HL-60 (cell line): ENCODE measurements around the gene LMOD2.

Experiments used
- DNase-seq, 2 experiments: peaks; one replicate each; pipeline ENCODE4 v3.0.0-alpha.2; 2010 to 2020; ENCODE audit warnings: low read depth in 1 of 2, low spot score in 1 of 2
- H3K27ac ChIP-seq: fragments of 250-450 bp; sonication (Bioruptor Pico); replicated peaks from 2 replicates; pipeline ENCODE4 v1.5.1; 2020; ENCODE audit warnings: mild to moderate bottlenecking, moderate library complexity
- H3K27me3 ChIP-seq: fragments of 250-450 bp; sonication (Bioruptor Pico); 2 replicates; pipeline ENCODE4 v1.5.1; 2021; ENCODE audit warnings: mild to moderate bottlenecking, moderate library complexity; ENCODE audit not compliant: insufficient read depth, poor library complexity, severe bottlenecking
- H3K4me3 ChIP-seq: replicated peaks from 2 replicates; pipeline ENCODE4 v1.5.1; 2011; ENCODE audit warnings: mild to moderate bottlenecking, control low read depth, low read length; ENCODE audit not compliant: insufficient read depth
- CTCF ChIP-seq: IDR thresholded peaks from one replicate; pipeline ENCODE4 v1.5.1; 2011; ENCODE audit warnings: low read length, control low read depth, inconsistent platforms; ENCODE audit not compliant: insufficient read depth
- GABPA ChIP-seq: IDR thresholded peaks from 2 replicates; pipeline ENCODE4 v1.6.1; 2012; ENCODE audit warnings: low read depth
- POLR2AphosphoS5 ChIP-seq: IDR thresholded peaks from 2 replicates; pipeline ENCODE4 v1.6.1; 2012; ENCODE audit warnings: low read depth
- REST ChIP-seq: IDR thresholded peaks from 2 replicates; pipeline ENCODE4 v1.6.1; 2012; ENCODE audit warnings: low read depth; ENCODE audit not compliant: insufficient replicate concordance
- SPI1 ChIP-seq: IDR thresholded peaks from 2 replicates; pipeline ENCODE4 v1.6.1; 2012; ENCODE audit warnings: low read depth, mild to moderate bottlenecking, borderline replicate concordance

LMOD2 gene

GRCh38 chr7:123652406-123652805 lies 3.3 kb upstream of the LMOD2 start:
- Histone ChIP-seq H3K4me3 (no peak overlapping the region), H3K27me3 (no peaks in the 10 kb centered on the region), H3K27ac (no peak overlapping the region)
- DNase-seq, result no peak
- no peak for TF ChIP-seq SPI1
- TF ChIP-seq CTCF, result no peak
- TF ChIP-seq POLR2AphosphoS5, result no peak
- no peak for TF ChIP-seq GABPA
- no peak for TF ChIP-seq REST

- TF ChIP-seq REST (no peak), POLR2AphosphoS5 (no peak), GABPA (no peak), SPI1 (no peak), CTCF (no peak)
These were observed 2.5 kb upstream of the LMOD2 start for GRCh38 chr7:123653162-123653561.

GRCh38 chr7:123656544-123657303 lies 1.1 kb downstream of the LMOD2 start:
- no peak for DNase-seq
- Histone ChIP-seq H3K4me3 (no peak overlapping the region), H3K27ac (no peak overlapping the region), H3K27me3 (no peaks in the 10 kb centered on the region)
- no peak for TF ChIP-seq GABPA
- TF ChIP-seq POLR2AphosphoS5, result no peak
- no peak for TF ChIP-seq REST
- no peak for TF ChIP-seq CTCF
- no peak for TF ChIP-seq SPI1

More at GRCh38 chr7:123653162-123653561, 2.5 kb upstream of the LMOD2 start:
- H3K27me3 ChIP-seq, result no peaks in the 10 kb centered on the region
- no peak for DNase-seq
- no peak overlapping the region for H3K4me3 ChIP-seq
- no peak overlapping the region for H3K27ac ChIP-seq
